GM15510 (cell line): ENCODE results near the gene ACOXL.

Source experiments
- POLR2A ChIP-seq: IDR thresholded peaks from 3 replicates; pipeline ENCODE4 v1.6.1; 2011; ENCODE audit warnings: borderline replicate concordance; ENCODE audit not compliant: insufficient read length; ENCODE audit errors: extremely low read depth

The ACOXL gene

GRCh38 chr2:110904779-110905148, 172.4 kb downstream of the ACOXL start:
- no peak for TF ChIP-seq POLR2A

GRCh38 chr2:110905217-110905616, 172.8 kb downstream of the ACOXL start:
- no peak for TF ChIP-seq POLR2A

GRCh38 chr2:110906613-110907298, 174.4 kb downstream of the ACOXL start:
- TF ChIP-seq POLR2A, result no peak

- TF ChIP-seq POLR2A, result no peak
Measured at GRCh38 chr2:110909501-110909900, 177.1 kb downstream of the ACOXL start.

- TF ChIP-seq POLR2A, result no peak
Measured at GRCh38 chr2:110910423-110910822, 178.1 kb downstream of the ACOXL start.

GRCh38 chr2:110919738-110920137, 187.4 kb downstream of the ACOXL start:
- TF ChIP-seq POLR2A, result no peak

- TF ChIP-seq POLR2A, result no peak
Measured at GRCh38 chr2:110925479-110925878, 193.1 kb downstream of the ACOXL start.

- no peak for TF ChIP-seq POLR2A
Measured at GRCh38 chr2:110927526-110927925, 195.2 kb downstream of the ACOXL start.

GRCh38 chr2:110929528-110929927, 197.2 kb downstream of the ACOXL start:
- no peak for TF ChIP-seq POLR2A

GRCh38 chr2:110931648-110932047, 199.3 kb downstream of the ACOXL start:
- no peak for TF ChIP-seq POLR2A

- no peak for TF ChIP-seq POLR2A
Measured at GRCh38 chr2:110933420-110933819, 201.0 kb downstream of the ACOXL start.

GRCh38 chr2:110934948-110935347, 202.6 kb downstream of the ACOXL start:
- TF ChIP-seq POLR2A, result no peak

GRCh38 chr2:110940376-110940910, 208.1 kb downstream of the ACOXL start:
- no peak for TF ChIP-seq POLR2A

- no peak for TF ChIP-seq POLR2A
Measured at GRCh38 chr2:110941226-110941625, 208.9 kb downstream of the ACOXL start.

GRCh38 chr2:110943070-110943634, 210.8 kb downstream of the ACOXL start:
- TF ChIP-seq POLR2A, result no peak

GRCh38 chr2:110946902-110947301, 214.5 kb downstream of the ACOXL start:
- TF ChIP-seq POLR2A, result no peak
